Hepatic stellate cell (primary cell): ENCODE results near the gene POU2AF2.
"Not testable (repeated sequence)": the region's sequence is repeated elsewhere in the genome, so short reads cannot be mapped to it uniquely, and the experiment has no call there.

Experiments
- DNase-seq: peaks from one replicate; pipeline ENCODE4 v3.0.0; 2011; ENCODE audit warnings: low spot score

POU2AF2 gene

DNA sequence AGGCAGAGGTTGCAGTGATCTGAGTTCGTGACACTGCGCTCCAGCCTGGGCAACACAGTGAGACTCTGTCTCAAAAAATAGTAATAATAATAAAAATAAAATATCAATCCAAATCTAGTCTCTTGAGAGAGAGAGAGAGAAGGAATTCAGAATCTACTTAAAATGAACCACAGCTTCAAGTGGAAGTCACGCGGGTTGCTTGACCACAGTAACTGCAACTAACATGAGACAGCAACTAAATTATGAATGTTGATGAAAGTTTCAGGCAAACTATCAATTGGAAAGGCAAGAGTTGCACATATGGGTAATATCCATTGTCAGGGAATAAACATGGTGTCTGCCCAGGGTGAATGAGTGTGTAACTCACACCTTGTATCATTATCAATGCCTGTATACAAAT is 12.5 kb downstream of the POU2AF2 start:
- no peak for DNase-seq

DNA sequence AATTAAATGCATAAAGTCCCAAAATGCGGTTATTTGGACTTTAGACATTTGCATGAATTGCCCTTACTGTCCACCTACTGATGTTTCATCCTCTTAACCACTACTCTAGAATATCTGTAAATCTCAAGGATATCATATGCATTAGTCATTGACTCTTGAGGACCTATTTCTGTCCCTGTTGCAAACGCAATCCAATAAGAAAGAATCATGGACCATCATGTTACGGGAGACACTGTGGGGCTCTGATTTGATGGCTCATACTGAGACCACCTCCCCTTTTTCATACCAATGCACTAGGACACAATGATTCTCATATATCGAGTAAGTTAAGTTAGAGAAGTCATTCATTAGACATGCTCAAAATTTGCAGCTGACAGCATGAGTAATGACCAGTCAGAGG is 14.4 kb downstream of the POU2AF2 start:
- DNase-seq: no peak

DNA sequence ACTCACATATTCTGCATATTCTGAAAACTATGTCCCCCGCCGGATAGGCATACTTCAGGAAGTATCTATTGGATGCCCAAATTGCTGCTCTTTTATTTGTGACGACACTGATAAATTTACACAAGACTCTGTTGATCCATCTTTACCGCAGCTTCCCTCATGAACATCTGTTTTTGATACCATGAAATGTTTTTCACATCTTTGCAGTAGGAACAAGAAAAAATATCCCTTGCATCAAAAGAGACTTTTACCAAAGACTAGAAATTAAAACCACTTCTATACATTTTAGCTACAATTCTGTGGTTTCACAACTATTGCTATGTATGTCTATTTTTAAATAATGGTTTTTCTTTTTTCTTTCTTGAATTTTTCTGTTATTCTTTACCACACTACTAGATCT is 15.3 kb downstream of the POU2AF2 start:
- DNase-seq: no peak

DNA sequence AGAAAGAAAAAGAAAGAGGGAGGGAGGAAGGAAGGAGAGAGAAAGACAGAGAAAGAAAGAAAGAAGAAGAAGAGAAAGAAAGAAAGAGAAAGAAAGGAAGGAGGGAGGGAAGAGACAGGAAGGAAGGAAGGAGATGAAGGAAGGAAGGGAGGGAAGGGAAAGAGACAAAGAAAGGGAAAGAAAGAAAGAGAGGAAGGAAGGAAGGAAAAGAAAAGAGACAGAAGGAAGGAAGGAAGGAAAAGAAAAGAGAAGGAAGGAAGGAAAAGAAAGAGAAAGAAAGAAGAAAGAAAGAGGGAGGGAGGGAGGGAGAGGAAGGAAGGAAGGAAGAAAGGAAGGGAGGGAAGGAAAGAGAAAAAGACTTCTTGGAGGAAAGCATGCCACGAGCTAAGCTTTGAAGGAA is 19.1 kb downstream of the POU2AF2 start:
- DNase-seq: no peak

DNA sequence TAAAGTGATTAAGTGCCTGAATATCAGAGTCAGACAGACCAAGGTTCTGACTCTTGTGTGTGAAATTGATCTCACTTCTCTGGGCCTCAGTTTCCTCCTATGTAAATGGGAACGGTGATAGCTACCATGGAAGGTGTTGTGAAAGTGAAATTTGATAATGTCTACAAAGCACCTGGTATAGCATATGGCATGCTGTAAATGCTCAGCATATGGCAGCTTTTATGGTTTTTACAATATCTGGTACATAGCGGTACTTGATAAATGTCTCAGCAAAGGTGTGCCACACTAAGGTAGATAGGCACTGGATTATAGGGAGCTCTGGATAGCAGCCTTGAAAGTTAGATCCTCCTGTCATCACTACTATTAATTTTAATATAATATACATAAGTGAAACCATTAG is 19.9 kb downstream of the POU2AF2 start:
- no peak for DNase-seq

DNA sequence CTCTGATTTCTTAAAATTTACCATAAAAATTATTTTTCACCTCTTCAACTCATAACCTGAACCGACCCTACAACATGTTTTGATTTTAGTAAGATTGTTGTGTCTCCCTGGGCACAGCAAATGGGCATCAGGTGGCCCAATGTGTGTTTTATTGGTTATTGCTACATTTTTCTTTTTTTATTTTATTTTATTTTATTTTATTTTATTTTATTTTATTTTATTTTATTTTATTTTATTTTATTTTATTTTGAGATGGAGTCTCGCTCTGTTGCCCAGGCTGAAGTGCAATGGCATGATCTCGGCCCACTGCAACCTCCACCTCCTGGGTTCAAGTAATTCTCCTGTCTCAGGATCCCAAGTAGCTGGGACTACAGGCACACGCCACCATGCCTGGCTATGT is 22.8 kb downstream of the POU2AF2 start:
- not testable (repeated sequence) for DNase-seq

DNA sequence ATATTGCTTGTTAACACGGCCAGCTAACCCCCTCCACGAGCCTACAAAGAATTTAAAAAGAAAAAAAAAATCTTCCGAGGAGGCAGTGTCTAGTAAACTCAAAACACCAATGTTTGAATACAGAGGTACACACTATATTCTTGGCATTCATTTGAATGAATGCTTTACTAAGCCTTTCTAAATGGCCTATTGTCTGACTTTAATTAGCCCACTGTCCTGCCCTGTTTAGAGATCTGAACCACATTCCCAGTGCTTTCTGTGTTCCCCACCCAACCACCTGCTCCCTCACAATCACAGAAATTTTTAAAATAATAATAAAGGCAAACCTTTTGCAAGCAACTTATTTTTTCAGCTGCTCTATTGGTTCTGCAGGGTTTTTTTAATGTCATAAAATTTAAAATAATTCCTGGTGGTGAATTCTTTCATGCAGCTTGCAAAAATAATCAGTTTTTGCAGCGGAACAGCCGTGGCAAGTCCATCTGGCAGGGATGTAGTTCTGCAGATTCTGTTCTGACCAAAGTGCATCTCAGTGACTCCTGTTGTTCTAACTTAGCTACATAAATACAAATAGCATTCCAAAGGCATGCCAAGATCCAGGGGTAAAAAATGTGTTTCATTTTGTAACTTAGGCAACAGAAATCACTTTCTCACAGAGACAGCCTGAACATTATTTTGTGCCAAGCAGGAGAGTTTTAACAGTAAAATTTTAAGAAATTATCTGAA is 23.8 kb downstream of the POU2AF2 start:
- no peak for DNase-seq

DNA sequence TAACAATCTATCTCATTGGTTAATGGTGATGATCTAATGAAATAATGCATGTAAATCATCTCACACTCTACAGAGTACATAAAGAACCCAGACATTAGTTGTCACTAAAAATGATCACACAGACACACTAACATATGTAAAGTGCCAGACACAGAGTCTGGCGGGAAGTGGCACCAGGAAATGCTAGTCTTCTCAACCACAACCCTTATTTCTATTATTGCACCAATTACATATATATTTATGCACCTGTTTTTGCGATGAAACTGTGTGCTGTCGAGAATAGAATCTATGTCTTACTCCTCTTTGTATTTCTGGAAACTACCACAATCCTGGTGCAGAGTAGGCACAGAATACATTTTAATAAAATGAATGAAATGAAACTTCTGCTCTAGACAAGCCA is 26.9 kb downstream of the POU2AF2 start:
- DNase-seq: no peak

DNA sequence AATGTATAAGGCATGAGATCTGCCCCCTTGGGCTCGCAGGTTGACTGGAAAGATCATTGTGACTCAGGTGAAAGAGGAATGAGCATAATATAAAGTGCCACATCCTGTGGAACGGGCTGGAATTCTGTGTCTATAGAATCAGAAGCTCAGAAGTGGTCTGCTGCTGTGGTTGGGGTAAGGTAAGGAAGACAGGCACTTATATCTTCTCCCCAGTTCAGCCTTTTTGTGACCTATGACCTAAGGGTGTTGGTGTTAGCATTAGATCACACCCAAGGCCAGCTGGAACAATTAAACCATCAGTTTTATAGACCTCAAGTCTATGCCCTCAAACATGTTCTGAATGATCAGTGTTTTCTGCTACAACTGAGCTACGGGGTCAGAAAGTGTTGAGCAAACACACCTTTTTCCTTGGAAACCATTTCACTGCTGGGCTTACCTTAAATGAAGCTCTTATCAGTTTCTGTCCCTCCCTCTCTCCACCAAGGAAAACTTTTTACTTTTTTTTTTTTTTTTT is 37.1 kb downstream of the POU2AF2 start:
- no peak for DNase-seq

DNA sequence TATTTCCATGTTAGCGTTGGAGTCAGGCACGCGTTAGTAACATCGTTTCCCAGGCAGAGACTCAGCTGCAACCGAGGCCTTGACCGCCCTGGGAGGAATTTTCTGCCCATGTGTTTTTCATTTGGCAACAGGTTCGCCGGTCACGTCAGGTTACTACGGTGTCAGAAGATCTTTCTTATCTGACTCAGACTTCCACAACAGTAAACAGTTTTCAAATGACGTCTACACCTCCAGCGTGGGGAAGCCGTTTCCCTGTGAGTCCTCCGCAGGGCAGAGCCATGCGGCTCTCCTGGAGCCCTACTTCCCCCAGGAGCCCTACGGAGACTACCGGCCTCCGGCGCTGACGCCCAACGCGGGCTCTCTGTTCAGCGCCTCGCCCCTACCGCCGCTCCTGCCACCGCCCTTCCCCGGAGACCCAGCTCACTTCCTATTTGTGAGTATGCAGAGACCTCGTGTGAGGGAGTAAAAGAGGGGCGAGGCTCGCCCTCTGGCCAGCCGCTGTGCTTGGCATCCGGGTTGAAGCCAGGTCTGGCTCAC is 38.5 kb downstream of the POU2AF2 start:
- no peak for DNase-seq

DNA sequence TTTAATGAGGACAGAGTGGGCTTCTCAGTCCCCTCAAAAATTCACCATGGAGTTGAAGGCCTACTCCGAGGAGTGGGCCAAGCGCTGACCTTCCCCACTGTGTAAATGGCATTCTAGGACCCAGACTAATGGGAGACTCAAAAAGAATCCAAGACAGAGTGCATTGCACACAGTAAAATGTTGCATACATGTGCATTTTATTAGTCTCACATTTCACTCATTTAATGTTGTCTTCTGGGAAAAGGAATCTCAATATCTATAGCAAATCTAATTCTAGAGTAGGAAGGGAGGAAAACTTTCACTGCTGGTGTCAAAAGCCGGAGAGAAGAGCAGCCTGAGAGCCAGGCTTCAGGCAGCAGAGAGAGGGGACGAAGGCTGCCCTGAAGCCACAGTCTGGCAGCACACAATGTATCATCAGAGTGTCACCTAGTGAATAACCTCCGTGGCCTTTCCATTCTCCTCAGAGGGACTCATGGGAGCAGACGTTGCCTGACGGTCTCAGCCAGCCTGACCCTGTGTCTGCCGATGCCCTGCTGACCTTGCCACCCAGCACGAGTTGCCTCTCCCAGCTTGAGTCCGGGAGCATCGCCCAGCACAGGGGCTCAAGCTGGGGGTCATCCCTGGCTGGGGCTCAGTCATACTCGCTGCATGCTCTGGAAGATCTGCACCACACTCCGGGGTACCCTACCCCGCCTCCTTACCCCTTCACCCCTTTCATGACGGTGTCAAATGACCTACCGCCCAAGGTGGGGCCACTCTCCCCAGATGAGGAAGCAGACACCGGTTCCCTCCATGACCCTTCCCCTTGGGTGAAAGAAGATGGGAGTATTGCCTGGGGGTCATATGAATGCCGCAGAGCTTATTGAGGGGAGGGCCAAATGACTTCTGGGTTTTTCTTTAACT is 39.9 kb downstream of the POU2AF2 start:
- DNase-seq: no peak

DNA sequence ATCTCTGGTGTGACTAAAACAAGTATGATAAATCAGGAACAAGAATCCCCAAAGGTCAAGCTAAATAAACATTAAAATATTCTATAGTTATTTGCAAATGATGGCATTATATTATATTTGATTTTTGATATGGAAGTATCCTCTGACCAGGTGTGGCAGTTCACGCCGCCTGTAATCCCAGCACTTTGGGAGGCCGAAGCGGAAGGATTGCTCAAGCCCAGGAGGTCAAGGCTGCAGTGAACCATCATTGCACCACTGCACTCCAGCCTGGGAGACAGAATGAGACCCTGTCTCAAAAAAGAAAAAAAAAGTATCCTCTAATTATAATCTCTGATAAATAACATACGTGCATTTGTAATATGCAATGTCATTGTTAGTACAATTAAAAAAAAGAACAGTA is 46.2 kb downstream of the POU2AF2 start:
- no peak for DNase-seq

DNA sequence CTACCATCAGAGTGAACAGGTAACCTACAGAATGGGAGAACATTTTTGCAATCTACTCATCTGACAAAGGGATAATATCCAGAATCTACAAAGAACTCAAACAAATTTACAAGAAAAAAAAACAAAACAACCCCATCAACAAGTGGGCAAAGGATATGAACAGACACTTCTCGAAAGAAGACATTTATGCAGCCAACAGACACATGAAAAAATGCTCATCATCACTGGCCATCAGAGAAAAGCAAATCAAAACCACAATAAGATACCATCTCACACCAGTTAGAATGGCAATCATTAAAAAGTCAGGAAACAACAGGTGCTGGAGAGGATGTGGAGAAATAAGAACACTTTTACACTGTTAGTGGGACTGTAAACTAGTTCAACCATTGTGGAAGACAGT is 46.9 kb downstream of the POU2AF2 start:
- not testable (repeated sequence) for DNase-seq

DNA sequence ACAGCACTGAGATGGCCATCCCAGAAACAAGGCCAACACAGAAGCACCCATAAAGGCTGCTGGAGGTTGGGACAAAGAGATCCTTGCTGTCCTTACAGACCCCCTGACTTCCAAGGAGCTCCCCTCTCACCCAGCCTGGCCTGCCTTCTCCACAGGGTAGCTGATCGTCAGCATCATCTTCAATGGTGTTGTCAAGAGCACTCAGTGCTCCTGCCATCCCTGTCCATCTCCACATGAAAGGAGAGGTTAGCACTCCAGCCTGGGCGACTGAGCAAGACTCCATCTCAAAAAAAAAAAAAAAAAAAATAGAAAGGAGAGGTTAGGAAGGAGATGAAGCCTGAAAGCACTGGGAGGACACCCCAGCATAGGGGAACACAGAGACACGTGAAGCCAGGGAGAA is 50.7 kb downstream of the POU2AF2 start:
- DNase-seq: no peak

DNA sequence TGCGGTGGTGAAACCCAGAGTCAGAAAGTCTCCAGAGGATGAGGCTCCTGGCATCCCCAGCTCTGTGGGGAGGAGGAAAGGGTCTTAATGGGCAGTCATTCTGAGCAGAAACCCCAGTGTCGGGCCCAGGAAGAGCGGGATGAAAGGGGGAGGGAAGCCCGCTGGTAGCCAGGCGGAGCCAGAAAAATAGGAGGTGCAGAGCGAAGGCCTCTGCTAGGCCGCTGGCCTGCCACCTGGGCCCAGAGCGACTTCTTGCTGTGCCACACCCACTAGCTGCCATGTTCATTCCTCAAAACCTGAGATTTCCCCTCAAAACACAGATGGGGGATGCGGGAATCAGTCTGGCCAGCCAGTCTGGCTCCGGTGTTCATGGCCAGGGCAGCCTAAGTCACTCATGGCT is 52.2 kb downstream of the POU2AF2 start:
- no peak for DNase-seq

DNA sequence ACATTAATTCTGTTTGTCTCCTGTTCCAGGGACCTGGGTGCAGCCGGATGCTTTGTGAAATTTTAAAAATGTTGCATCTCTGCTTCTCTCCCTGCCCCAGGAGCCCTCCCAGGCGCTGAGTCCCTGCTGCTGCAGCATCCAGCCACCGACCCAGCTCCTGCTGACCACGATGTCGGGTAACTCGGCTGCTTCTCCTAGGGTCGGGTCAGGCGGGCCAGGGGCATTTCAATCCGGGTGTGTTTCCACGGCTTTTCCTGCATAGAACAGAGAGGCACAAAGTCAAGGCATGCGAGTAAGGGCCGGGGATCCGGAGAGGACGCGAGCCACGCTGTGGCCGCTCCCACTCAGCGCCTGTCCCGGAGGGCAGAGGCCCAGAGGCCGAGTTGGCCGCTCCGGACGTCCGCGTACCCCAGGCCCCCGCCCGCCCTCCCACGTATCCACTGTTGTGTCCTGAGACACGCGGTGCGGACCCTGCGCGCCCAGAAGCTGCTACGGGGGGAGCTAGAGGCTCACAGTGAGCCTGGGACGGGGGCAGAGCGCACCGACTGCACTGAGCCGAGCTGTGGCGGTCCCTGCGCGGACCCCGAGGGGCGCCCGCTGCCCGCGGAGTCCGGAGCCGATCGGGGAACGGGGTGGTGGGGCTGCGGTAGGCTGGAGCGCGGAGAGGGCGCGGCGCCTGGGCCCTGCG is 53.0 kb downstream of the POU2AF2 start, which contains the start of gene POU2AF3:
Gene POU2AF3 (plus strand): TSS at position 134 of the 688 bp plus-strand sequence. CDS start 36 bp downstream, at position 170.
- DNase-seq: no peak

DNA sequence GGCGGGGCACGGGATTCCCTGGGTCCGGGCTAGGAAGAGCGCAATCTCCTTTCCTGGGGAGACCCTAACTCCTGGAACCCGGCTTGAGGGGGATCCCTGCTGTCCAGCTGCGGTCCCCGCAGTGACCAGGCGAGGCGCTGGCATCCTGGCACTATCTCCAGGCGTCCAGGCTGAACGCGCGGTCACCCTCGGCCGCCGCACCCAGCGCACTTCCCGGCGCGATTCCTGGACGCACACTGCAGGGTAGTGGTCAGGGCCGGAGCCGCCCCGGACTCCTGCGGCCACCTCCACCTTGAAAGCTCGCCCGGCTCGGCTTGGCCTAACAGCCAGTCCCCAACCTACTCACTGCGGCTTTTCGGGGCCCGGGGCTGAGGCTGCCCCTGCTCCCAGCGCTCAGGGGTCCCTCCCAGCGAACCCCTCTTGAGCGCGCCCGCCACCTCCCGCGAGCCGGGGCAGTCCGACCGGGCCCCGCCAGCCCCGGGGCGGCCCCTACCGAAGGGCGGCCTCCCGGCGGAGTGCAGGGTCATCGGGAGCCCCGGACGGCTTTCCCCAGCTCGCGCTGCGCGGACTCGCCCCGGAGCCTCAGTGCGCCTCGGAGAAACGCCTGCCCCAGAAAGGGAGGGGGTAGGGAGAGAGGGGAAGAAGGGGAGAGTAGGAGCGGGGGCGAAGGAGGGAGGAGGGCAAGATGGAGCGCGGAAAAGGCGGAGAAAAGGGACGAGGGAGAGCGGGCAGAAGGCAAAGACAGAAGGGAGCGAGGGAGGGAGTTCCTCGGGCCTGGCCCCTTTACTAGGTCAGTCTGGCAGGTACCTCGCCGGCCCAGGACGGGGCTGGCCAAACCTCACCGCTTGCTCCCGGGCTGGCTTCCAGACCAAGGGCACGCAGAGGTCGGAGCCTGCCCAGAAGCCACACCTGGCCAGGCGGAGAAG is 53.8 kb downstream of the POU2AF2 start:
- peak; percentile 43 for DNase-seq

DNA sequence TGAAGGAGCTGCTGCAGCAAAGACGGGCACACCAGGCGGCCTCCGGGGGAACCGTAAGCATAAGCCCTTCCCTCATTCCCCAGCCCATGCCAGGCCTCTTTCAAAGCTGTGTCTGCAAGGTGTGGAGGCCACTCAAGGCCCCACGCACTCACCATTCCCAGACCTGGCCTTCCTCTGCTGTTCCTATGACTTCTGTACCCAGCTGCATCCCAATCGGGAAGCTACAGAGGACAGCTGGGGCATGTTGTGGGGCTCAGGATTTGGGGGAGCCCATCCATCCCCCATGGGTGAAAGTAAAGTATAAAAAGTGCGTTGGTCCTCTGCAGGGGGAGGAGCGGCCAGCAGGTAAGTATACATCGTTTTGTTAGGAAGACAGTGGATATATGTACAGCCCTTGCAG is 55.0 kb downstream of the POU2AF2 start:
- DNase-seq: no peak

DNA sequence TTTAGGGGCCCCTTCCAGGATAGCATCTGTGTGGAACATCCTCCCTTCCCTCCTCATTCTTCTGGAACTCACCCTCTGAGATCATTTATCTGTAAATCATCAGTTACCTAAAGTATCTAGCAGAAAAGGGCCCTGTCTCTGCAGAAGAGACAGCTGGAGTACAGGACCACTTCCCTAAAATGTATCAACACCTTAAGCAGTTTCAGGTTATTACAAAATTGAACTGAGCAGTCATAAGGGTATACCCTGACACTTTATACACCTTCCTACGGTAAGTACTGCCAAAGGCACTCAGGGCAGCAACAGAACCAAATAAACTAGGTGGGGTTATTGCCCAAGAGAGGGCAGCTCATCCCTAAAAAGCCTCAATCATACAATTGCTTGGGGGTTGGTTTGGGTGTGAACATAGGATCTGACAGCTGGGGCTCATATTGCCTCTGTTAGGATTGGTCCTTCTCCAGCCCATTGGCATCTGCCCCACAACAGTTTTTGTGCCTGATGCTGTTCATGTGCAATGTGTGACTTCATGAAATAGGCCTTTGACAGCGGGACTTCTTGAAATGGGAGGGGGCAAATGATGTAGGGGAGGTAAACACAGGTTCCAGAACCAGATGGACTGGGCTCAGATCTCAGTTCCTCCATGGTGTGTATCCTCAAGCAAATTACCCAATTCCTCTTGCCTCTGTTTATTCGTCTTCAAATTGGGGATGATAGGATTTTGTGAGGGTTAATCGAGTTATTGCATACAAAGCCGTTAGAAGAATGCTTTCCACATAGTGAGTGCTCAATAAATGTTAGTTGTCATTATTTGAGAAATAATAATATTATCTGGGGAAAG is 55.7 kb downstream of the POU2AF2 start:
- no peak for DNase-seq

DNA sequence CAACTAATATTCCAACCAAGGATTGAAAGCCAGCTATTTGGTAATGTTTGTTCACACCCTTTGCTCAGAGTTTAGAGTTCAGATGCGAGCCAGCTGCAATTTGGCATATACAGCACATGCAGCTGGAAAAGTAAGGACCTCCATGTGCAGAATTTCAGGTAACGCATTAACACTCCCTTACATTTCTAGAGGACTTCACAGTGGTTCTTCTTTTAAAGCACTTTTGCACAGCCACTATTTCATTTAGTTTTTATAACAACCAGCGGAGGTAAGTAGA is 56.3 kb downstream of the POU2AF2 start:
- DNase-seq: no peak
